EH (cell line): ENCODE measurements around the gene ABHD12.

Source experiments
- DNase-seq: peaks from one replicate; pipeline ENCODE4 v3.0.0-alpha.2; 2015; ENCODE audit warnings: low read depth

The ABHD12 gene

DNA sequence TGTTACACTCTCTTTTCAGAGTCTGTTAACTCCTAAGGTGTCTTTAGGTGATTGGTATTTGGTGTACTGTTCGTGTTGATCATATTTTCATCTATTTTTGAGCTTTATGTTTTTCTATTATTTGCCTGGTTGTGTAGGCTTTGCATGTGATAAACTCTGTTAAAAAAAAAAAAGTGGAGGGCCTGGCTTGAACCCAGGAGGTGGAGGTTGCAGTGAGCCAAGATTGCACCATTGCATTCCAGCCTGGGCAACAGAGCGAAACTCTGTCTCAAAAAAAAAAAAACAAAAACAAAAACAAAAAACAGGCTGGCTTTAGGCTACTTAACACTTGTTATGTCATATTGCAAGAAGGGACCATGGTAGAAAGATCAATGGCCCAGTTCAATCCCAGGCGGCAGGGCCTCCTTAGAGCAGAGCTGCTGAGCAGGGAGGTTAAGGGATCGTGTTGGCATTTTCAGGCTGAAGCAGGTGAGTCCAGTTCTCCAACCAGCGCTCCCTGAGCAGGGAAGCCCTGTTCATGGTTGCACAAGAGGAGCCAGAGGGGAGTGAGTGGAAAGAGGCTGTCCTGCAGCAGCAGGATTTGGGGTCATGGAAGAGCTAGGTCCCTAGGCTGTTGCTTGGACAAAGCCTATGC is 134.3 kb downstream of the ABHD12 start:
- no peak for DNase-seq

- no peak for DNase-seq
Observed at GRCh38 chr20:25254986-25255680, 135.5 kb downstream of the ABHD12 start.

DNA sequence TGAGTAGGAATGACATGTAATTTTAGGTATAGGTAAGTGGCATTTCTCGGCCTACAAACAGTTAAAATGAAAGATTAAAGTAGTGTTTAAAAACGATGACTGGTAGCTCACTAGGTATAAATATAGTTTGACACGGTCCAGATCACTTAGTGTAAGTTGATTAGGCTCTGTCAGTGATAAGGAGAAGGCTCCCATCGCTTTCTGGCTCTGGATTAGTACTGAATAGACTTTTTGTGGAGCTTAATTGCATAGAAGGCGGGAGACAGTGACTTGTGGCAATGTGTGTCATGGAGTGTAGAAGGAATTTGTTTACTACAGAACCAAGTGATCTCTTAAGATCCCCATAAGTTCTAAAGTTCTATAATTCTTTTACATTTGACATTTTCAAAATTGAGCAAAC is 136.1 kb downstream of the ABHD12 start:
- no peak for DNase-seq

- DNase-seq, result no peak
Observed at GRCh38 chr20:25253606-25254275, 136.9 kb downstream of the ABHD12 start.

- DNase-seq, result no peak
Observed at GRCh38 chr20:25252686-25253421, 137.8 kb downstream of the ABHD12 start.

- no peak for DNase-seq
Observed at GRCh38 chr20:25252230-25252651, 138.4 kb downstream of the ABHD12 start.

GRCh38 chr20:25251558-25251957 is 139.1 kb downstream of the ABHD12 start:
- no peak for DNase-seq

DNA sequence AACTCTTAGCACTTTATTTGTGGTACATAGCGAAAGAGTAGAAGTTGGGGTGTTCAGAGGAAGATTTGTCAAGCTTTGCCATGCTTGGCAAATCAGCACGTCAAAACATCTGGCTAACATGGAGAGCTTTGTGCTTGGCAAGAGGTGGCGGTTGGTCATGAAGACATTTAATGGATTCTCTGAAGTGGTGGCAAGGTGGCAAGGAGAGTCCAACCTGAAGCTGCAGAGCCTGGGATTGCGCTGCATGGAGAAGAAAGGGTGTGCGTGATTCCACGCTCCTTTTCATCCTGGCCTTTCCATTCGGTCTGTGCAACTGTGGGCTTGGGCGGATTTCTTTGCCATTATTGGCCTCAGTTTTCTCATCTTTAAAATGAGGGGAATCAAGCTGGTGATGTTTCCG is 139.6 kb downstream of the ABHD12 start:
- no peak for DNase-seq

- DNase-seq, result no peak
Observed at GRCh38 chr20:25250508-25250907, 140.1 kb downstream of the ABHD12 start.
